GM23338 (cell line): ENCODE measurements around the gene KRTAP4-9. TPM values are rescaled to one million over a fixed set of nuclear protein-coding genes. Genes with fewer than 3 reads are reported as not detected.

ENCODE experiments used
- ATAC-seq: fragments of 200-7000 bp; cut with Tn5 transposase; 3 replicates; pipeline ENCODE4 v1.9.1; 2020
- DNase-seq: peaks from one replicate; pipeline ENCODE4 v3.0.0-alpha.2; 2015; ENCODE audit warnings: low spot score
- H2AFZ ChIP-seq: fragments of 200-600 bp; sonication (generic); 2 replicates; pipeline ENCODE4 v1.8.0; 2016; ENCODE audit warnings: antibody characterized with exemption, mild to moderate bottlenecking, moderate library complexity
- H3F3A ChIP-seq: fragments of 200-600 bp; sonication (generic); replicated peaks from 2 replicates; pipeline ENCODE4 v1.8.0; 2017; ENCODE audit warnings: antibody characterized with exemption, mixed run types, low read depth
- H3K27ac ChIP-seq: fragments of 200-600 bp; sonication (generic); 2 replicates; pipeline ENCODE4 v1.6.1; 2016; ENCODE audit warnings: low read depth
- H3K27me3 ChIP-seq: fragments of 200-600 bp; sonication (generic); 2 replicates; pipeline ENCODE4 v1.8.0; 2016; ENCODE audit warnings: mild to moderate bottlenecking, mixed run types, moderate library complexity; ENCODE audit not compliant: insufficient read depth
- H3K36me3 ChIP-seq: fragments of 200-600 bp; sonication (generic); 2 replicates; pipeline ENCODE4 v1.8.0; 2016; ENCODE audit warnings: mild to moderate bottlenecking; ENCODE audit not compliant: insufficient read depth
- H3K4me1 ChIP-seq: fragments of 200-600 bp; sonication (generic); 2 replicates; pipeline ENCODE4 v1.8.0; 2016; ENCODE audit warnings: mild to moderate bottlenecking, moderate library complexity; ENCODE audit not compliant: insufficient read depth
- H3K4me2 ChIP-seq: fragments of 200-600 bp; sonication (generic); 2 replicates; pipeline ENCODE4 v1.7.1; 2017; ENCODE audit warnings: mixed run types
- H3K4me3 ChIP-seq: fragments of 200-600 bp; sonication (generic); 2 replicates; pipeline ENCODE4 v1.6.1; 2016; ENCODE audit warnings: mixed run types
- H3K79me2 ChIP-seq: fragments of 200-600 bp; sonication (generic); replicated peaks from 2 replicates; pipeline ENCODE4 v1.8.0; 2017; ENCODE audit warnings: mild to moderate bottlenecking; ENCODE audit not compliant: insufficient read depth
- H3K9me2 ChIP-seq: fragments of 200-600 bp; sonication (generic); 2 replicates; pipeline ENCODE4 v1.8.0; 2017; ENCODE audit not compliant: insufficient read depth
- H4K20me1 ChIP-seq: fragments of 200-600 bp; sonication (generic); replicated peaks from 2 replicates; pipeline ENCODE4 v1.8.0; 2017; ENCODE audit warnings: mild to moderate bottlenecking; ENCODE audit not compliant: insufficient read depth
- H3K27ac Mint-ChIP-seq: 2 replicates; pipeline ENCODE4 v1.8.0; 2020; ENCODE audit warnings: inconsistent platforms, mild to moderate bottlenecking, moderate library complexity, mixed read lengths
- H3K27me3 Mint-ChIP-seq: 3 replicates; pipeline ENCODE4 v1.8.0; 2022; ENCODE audit warnings: low read depth, mild to moderate bottlenecking, moderate library complexity, mixed read lengths, inconsistent platforms; ENCODE audit not compliant: insufficient read depth, poor library complexity
- H3K36me3 Mint-ChIP-seq: 3 replicates; pipeline ENCODE4 v1.8.0; 2021; ENCODE audit warnings: low read depth, mild to moderate bottlenecking, inconsistent platforms, moderate library complexity, mixed read lengths
- H3K4me1 Mint-ChIP-seq: 3 replicates; pipeline ENCODE4 v1.8.0; 2020; ENCODE audit warnings: mild to moderate bottlenecking, inconsistent platforms, mixed read lengths
- H3K4me3 Mint-ChIP-seq: 3 replicates; pipeline ENCODE4 v1.8.0; 2021; ENCODE audit warnings: moderate library complexity, mild to moderate bottlenecking, inconsistent platforms, mixed read lengths
- H3K9me3 Mint-ChIP-seq: 3 replicates; pipeline ENCODE4 v1.8.0; 2020; ENCODE audit warnings: moderate library complexity, mild to moderate bottlenecking, inconsistent platforms, mixed read lengths
- CREB1 ChIP-seq: fragments of 250-450 bp; sonication (Bioruptor Pico); IDR thresholded peaks from 2 replicates; pipeline ENCODE4 v1.5.0; 2020; ENCODE audit warnings: low read depth, mild to moderate bottlenecking, moderate library complexity
- CTCF ChIP-seq, 2 experiments: fragments of 200-600 bp in 1 of 2; sonication (generic) in 1 of 2; conservative IDR thresholded peaks; 2 replicates each; pipeline versions ENCODE4 v1.5.1 to v1.6.1; 2016 to 2017; ENCODE audit warnings: antibody characterized with exemption in 2 of 2, low read depth in 2 of 2, mild to moderate bottlenecking in 2 of 2, moderate library complexity in 1 of 2
- EZH2phosphoT487 ChIP-seq: fragments of 200-600 bp; sonication (generic); IDR thresholded peaks from one replicate; pipeline ENCODE4 v1.8.1; 2018; ENCODE audit warnings: antibody characterized with exemption; ENCODE audit not compliant: unreplicated experiment
- JUNB ChIP-seq: IDR thresholded peaks from one replicate; pipeline ENCODE4 v1.6.1; 2016; ENCODE audit warnings: antibody characterized with exemption; ENCODE audit not compliant: unreplicated experiment
- ZNF114 ChIP-seq: fragments of 250-450 bp; sonication (Bioruptor Pico); IDR thresholded peaks from 2 replicates; pipeline ENCODE4 v1.5.0; 2020; ENCODE audit warnings: mild to moderate bottlenecking, moderate library complexity
- ZNF462 ChIP-seq: fragments of 250-450 bp; sonication (Bioruptor Pico); IDR thresholded peaks from 2 replicates; pipeline ENCODE4 v1.5.0; 2020; ENCODE audit warnings: mild to moderate bottlenecking, moderate library complexity
- polyA plus RNA-seq: library from polyadenylated mRNA; unstranded; fragments of >200 nt; fragmentation: Nextera tagmentation; extraction: Ambion mirVana; gene quantifications from 2 replicates; pipeline ENCODE4 v1.2.1, GENCODE V29; 2016
- total RNA-seq: library from RNA; depleted of rRNA; stranded (reverse); fragments of >200 nt; shearing (Covaris generic); gene quantifications from 2 replicates; pipeline ENCODE4 v1.2.3, GENCODE V29; 2014

Gene KRTAP4-9
- total and polyA plus RNA-seq, 2 experiments from 2014 or later = not detected

GRCh38 chr17:41127371-41127770 is 22.2 kb downstream of the KRTAP4-9 start (continued):
- no peak for TF ChIP-seq ZNF462
- no peak for TF ChIP-seq CTCF (conservative IDR thresholded peaks at IDR 0.05; ENCODE audit: low read depth in 2 of 2)

GRCh38 chr17:41131979-41132378 is 26.8 kb downstream of the KRTAP4-9 start:
- Mint-ChIP-seq H3K27ac (no peak overlapping the region), H3K36me3 (no peaks in the 10 kb centered on the region), H3K27me3 (peaks cover 2% of the 10 kb centered on the region), H3K4me1 (no peaks in the 10 kb centered on the region), H3K9me3 (no peaks in the 10 kb centered on the region; the same call in 2 of the 3 replicates), H3K4me3 (no peak overlapping the region)
- no peaks in the 10 kb centered on the region for H3K9me2 ChIP-seq
- no peak for TF ChIP-seq JUNB
- no peak for TF ChIP-seq ZNF462
- no peak for TF ChIP-seq CREB1 (CRISPR knock-in tag)
- TF ChIP-seq EZH2phosphoT487 = no peak
- TF ChIP-seq ZNF114 (CRISPR knock-in tag) = no peak
- H3K36me3 ChIP-seq = no peaks in the 10 kb centered on the region
- no peaks in the 10 kb centered on the region for H3K4me1 ChIP-seq
- H3K4me3 ChIP-seq = no peak overlapping the region
- no peaks in the 10 kb centered on the region for H3F3A ChIP-seq
- H2AFZ ChIP-seq = no peak overlapping the region
- ATAC-seq (no peak), DNase-seq (no peak)
- no peak overlapping the region for H3K4me2 ChIP-seq
- H3K27ac ChIP-seq = no peak overlapping the region
- no peaks in the 10 kb centered on the region for H3K79me2 ChIP-seq
- no peaks in the 10 kb centered on the region for H4K20me1 ChIP-seq
- no peaks in the 10 kb centered on the region for H3K27me3 ChIP-seq
